AG04450 (cell line): ENCODE measurements around the gene BRD3. TPM values are rescaled to one million over a fixed set of nuclear protein-coding genes. Genes with fewer than 3 reads are reported as not detected.

ENCODE experiments used
- CTCF ChIA-PET: fragments of 300-600, 350-600 bp; formaldehyde crosslinking; extraction: SDS; loops from one replicate; lab custom pipeline; 2022; ENCODE audit warnings: antibody characterized with exemption, inconsistent platforms; lab: Charles Lee
- POLR2A ChIA-PET: fragments of 350-600 bp; formaldehyde crosslinking; extraction: SDS; loops from one replicate; lab custom pipeline; 2021; ENCODE audit warnings: antibody characterized with exemption, inconsistent platforms; lab: Yijun Ruan, JAX
- DNase-seq: peaks from one replicate; pipeline ENCODE4 v3.0.0-alpha.2; 2011; ENCODE audit warnings: low read depth, low spot score
- H3K27ac ChIP-seq: one replicate; pipeline ENCODE4 v1.5.1; 2012; ENCODE audit warnings: low read depth, low read length, control low read depth
- H3K27me3 ChIP-seq: one replicate; pipeline ENCODE4 v1.6.0; 2012; ENCODE audit warnings: low read length; ENCODE audit not compliant: control insufficient read depth, insufficient read depth
- H3K4me3 ChIP-seq: 2 replicates; pipeline ENCODE4 v1.5.1; 2011; ENCODE audit warnings: mild to moderate bottlenecking, low read depth, low read length, control low read depth
- H3K9me3 ChIP-seq: 2 replicates; pipeline ENCODE4 v1.5.1; 2012; ENCODE audit warnings: low read length; ENCODE audit not compliant: control insufficient read depth, insufficient read depth
- CTCF ChIP-seq: IDR thresholded peaks from 2 replicates; pipeline ENCODE4 v1.5.1; 2011; ENCODE audit warnings: low read depth, low read length, control low read depth, inconsistent platforms
- polyA plus RNA-seq: library from polyadenylated mRNA; depleted of rRNA; stranded (reverse); fragments of >200 nt; gene quantifications from 2 replicates; pipeline ENCODE4 v1.2.3, GENCODE V29; 2011

Gene BRD3
- polyA plus RNA-seq, 1 experiment: 7.1 TPM

GRCh38 chr9:134036130-134036529, 31.7 kb downstream of the BRD3 start:
- Histone ChIP-seq H3K9me3 (peaks cover 2% of the 10 kb centered on the region; the same call in 1 of the 2 replicates), H3K4me3 (no peak overlapping the region), H3K27ac (no peak overlapping the region), H3K27me3 (no peaks in the 10 kb centered on the region)
- TF ChIP-seq CTCF: no peak
- no peak for DNase-seq
- POLR2A ChIA-PET: no interaction called here
- CTCF ChIA-PET: no interaction called here

GRCh38 chr9:134035041-134036039, 32.5 kb downstream of the BRD3 start:
- ChIA-PET CTCF (no interaction called here), POLR2A (no interaction called here)
- Histone ChIP-seq H3K27me3 (no peaks in the 10 kb centered on the region), H3K9me3 (peaks cover 2% of the 10 kb centered on the region; the same call in 1 of the 2 replicates), H3K4me3 (no peak overlapping the region), H3K27ac (no peak overlapping the region)
- no peak for DNase-seq
- TF ChIP-seq CTCF: no peak

- DNase-seq: no peak
- TF ChIP-seq CTCF: no peak
- POLR2A ChIA-PET: no interaction called here
- Histone ChIP-seq H3K27me3 (no peaks in the 10 kb centered on the region), H3K4me3 (no peak overlapping the region), H3K27ac (no peak overlapping the region), H3K9me3 (peaks cover 2% of the 10 kb centered on the region; the same call in 1 of the 2 replicates)
- CTCF ChIA-PET: no interaction called here
Observed at GRCh38 chr9:134034215-134035040, 33.4 kb downstream of the BRD3 start.

- Histone ChIP-seq H3K9me3 (peaks cover 2% of the 10 kb centered on the region; the same call in 1 of the 2 replicates), H3K27me3 (no peaks in the 10 kb centered on the region), H3K27ac (no peak overlapping the region), H3K4me3 (no peak overlapping the region)
- no peak for TF ChIP-seq CTCF
- ChIA-PET POLR2A (no interaction called here), CTCF (no interaction called here)
- DNase-seq: no peak
Observed at GRCh38 chr9:134033516-134034214, 34.2 kb downstream of the BRD3 start.
